GM21526 (cell line): Measurements from ENCODE around the gene PLCB1.
"Not testable (repeated sequence)": the region's sequence is repeated elsewhere in the genome, so short reads cannot be mapped to it uniquely, and the experiment has no call there.

ENCODE experiments used
- ATAC-seq: cut with Tn5 transposase; IDR thresholded peaks from one replicate; pipeline ENCODE4 v1.9.1; 2021; ENCODE audit warnings: moderate library complexity; ENCODE audit not compliant: unreplicated experiment, low FRiP score

PLCB1 gene

GRCh38 chr20:8154638-8155037 is 22.6 kb downstream of the PLCB1 start:
- ATAC-seq, result no peak

- ATAC-seq, result no peak
Observed at GRCh38 chr20:8155229-8155628, 23.2 kb downstream of the PLCB1 start.

GRCh38 chr20:8155812-8156211 is 23.7 kb downstream of the PLCB1 start:
- no peak for ATAC-seq

GRCh38 chr20:8156235-8157079 is 24.4 kb downstream of the PLCB1 start:
- no peak for ATAC-seq

GRCh38 chr20:8159217-8159616 is 27.2 kb downstream of the PLCB1 start:
- ATAC-seq, result not testable (repeated sequence)

- ATAC-seq, result no peak
Observed at GRCh38 chr20:8161264-8162071, 29.4 kb downstream of the PLCB1 start.

GRCh38 chr20:8162610-8163009 is 30.5 kb downstream of the PLCB1 start:
- ATAC-seq, result no peak

- no peak for ATAC-seq
Observed at GRCh38 chr20:8163543-8163942, 31.5 kb downstream of the PLCB1 start.

GRCh38 chr20:8166730-8167129 is 34.7 kb downstream of the PLCB1 start:
- ATAC-seq, result no peak

- ATAC-seq, result no peak
Observed at GRCh38 chr20:8168785-8169288, 36.8 kb downstream of the PLCB1 start.

GRCh38 chr20:8170921-8171320 is 38.9 kb downstream of the PLCB1 start:
- no peak for ATAC-seq

- no peak for ATAC-seq
Observed at GRCh38 chr20:8172191-8172590, 40.1 kb downstream of the PLCB1 start.

- ATAC-seq, result no peak
Observed at GRCh38 chr20:8175741-8176675, 43.9 kb downstream of the PLCB1 start.

- ATAC-seq, result no peak
Observed at GRCh38 chr20:8183526-8183925, 51.5 kb downstream of the PLCB1 start.

- ATAC-seq, result no peak
Observed at GRCh38 chr20:8187740-8188139, 55.7 kb downstream of the PLCB1 start.

- ATAC-seq, result no peak
Observed at GRCh38 chr20:8190043-8190880, 58.2 kb downstream of the PLCB1 start.

GRCh38 chr20:8194721-8195120 is 62.7 kb downstream of the PLCB1 start:
- ATAC-seq, result no peak

GRCh38 chr20:8196096-8196495 is 64.0 kb downstream of the PLCB1 start:
- ATAC-seq, result no peak

- no peak for ATAC-seq
Observed at GRCh38 chr20:8200220-8200619, 68.2 kb downstream of the PLCB1 start.

- no peak for ATAC-seq
Observed at GRCh38 chr20:8203366-8203765, 71.3 kb downstream of the PLCB1 start.
